OCI-LY3 (cell line): ENCODE results near the gene DDX4.

Source experiments
- EZH2phosphoT487 ChIP-seq: fragments of 200-600 bp; shearing (Covaris generic); IDR thresholded peaks from 2 replicates; pipeline ENCODE4 v1.6.1; 2018; ENCODE audit warnings: antibody characterized with exemption, mixed run types, low read depth
- TF ChIP-seq, protein P1 (sequence below): fragments of 200-600, 300-600 bp; sonication (generic); IDR thresholded peaks from 2 replicates; pipeline ENCODE4 v1.5.1; 2014; ENCODE audit warnings: antibody characterized with exemption, low read length, low read depth

DNA sequence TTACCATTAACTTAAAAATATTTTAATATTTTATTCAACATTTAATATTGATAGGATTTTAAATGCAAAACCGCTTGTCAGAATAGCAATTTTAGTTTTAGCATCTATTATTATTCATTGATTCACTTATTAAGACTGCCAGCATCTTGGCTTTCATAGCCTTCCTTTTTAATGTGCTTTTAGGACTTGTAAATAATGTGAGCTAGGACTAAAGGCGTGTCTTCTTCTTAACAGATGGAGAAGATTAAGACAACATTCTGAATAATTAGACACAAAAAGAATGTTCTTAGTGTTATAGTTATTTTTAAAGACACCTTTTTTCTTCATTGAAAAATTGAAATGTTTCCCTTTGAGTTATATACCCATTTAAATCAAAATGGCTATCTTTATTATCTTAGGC lies 120.2 kb downstream of the DDX4 start:
- TF ChIP-seq, protein P1, sequence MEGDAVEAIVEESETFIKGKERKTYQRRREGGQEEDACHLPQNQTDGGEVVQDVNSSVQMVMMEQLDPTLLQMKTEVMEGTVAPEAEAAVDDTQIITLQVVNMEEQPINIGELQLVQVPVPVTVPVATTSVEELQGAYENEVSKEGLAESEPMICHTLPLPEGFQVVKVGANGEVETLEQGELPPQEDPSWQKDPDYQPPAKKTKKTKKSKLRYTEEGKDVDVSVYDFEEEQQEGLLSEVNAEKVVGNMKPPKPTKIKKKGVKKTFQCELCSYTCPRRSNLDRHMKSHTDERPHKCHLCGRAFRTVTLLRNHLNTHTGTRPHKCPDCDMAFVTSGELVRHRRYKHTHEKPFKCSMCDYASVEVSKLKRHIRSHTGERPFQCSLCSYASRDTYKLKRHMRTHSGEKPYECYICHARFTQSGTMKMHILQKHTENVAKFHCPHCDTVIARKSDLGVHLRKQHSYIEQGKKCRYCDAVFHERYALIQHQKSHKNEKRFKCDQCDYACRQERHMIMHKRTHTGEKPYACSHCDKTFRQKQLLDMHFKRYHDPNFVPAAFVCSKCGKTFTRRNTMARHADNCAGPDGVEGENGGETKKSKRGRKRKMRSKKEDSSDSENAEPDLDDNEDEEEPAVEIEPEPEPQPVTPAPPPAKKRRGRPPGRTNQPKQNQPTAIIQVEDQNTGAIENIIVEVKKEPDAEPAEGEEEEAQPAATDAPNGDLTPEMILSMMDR: no peak
- no peak for TF ChIP-seq EZH2phosphoT487
